ENCODE measurements around the gene NOL4L. TPM values are rescaled to one million over a fixed set of nuclear protein-coding genes. Genes with fewer than 3 reads are reported as not detected.

Gene NOL4L
- total and polyA plus RNA-seq, 9 donors: 10.4 to 20.0 (median 16.1) TPM

DNA sequence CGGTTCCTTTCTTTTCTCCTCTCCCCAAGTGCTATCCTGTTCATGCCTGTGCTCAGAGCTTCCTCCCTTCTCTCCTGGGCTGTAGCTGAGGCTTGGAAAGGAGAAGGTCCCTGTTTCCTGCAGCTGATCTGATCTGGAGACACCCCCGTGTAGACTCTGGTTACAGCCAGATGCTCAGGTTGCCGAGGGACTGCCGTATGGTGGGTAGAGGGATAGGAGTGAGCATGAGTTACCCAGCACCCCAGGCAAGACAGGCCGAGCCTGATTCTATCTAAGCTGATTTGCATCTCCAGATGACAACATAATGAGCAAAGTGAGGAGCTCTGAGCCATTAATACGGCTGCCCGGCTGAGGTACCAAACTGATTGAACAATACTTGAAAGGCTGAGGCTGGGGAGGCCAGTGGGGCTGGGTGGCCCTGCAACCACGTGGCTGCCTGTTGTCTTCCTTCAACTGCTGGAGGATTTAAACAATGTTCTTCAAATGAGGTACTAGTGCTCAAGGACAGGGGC is 135.2 kb downstream of the NOL4L start:
- Histone ChIP-seq H3K4me1 (ENCODE audit: control insufficient read depth, insufficient read depth, low read length) (peaks cover 47% of the 10 kb centered on the region), H3K4me3 (ENCODE audit: low read length) (no peak overlapping the region), H3K27ac (ENCODE audit: low read length) (no peak overlapping the region)

DNA sequence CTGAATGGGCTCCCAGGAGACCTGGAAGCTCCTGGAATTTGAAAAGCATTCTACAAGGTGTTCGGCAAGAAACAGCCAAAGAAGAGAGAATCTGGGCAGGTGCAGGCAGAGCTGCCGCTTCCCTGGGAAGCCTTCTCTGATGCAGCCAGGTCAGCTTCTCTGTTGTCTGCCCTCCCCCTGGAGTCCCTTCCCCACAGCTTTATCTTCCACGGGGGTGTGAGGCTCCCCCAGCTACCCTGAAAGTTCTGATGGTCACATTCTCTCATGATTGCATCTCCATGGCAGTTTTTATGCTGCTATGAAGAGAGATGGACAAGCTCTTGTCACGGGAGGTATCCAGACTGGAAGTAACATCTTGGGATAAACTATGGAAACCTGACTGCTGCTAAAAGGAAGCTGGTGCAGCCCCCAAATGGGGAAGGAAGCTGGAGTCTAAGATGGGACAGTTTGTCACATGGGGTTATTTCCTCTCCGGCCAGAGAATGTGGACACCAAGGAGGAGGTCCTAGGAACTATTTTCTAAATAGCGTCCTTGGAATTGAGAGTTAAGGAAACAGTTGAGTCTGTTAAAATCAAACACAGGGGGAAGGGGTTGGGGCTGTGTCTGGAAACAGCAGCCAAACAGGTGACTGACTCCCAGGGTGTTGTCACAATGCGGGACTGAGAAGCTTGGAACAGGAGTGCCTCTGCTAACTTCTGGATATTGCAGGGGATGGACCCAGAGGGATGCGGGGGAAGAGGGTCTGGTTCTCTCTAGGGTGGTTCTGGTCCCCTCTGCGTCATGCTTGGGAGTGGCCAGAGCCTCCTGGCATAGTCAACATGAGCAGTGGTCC is 135.9 kb downstream of the NOL4L start:
- peak; percentile 65 for DNase-seq
- no peak overlapping the region for H3K4me3 ChIP-seq (ENCODE audit: low read length)
- H3K4me1 ChIP-seq (ENCODE audit: control insufficient read depth, insufficient read depth, low read length): peaks cover 47% of the 10 kb centered on the region
- no peaks in the 10 kb centered on the region for H3K9me3 ChIP-seq (replicated peaks; ENCODE audit: control insufficient read depth, low read depth, low read length)
- H3K27ac ChIP-seq (ENCODE audit: low read length): peak overlapping the region; percentile 20
- no peaks in the 10 kb centered on the region for H3K27me3 ChIP-seq (ENCODE audit: control insufficient read depth, insufficient read depth, low read length)
- H3K36me3 ChIP-seq (ENCODE audit: control insufficient read depth, insufficient read depth, low read length): peaks cover 95% of the 10 kb centered on the region
- 61% methylated on average over 5 of the region's 9 CpGs for WGBS (ENCODE audit: insufficient coverage)

More for the DNA sequence above, 135.2 kb downstream of the NOL4L start:
- Histone ChIP-seq H3K36me3 (ENCODE audit: control insufficient read depth, insufficient read depth, low read length) (peaks cover 99% of the 10 kb centered on the region), H3K9me3 (replicated peaks; ENCODE audit: control insufficient read depth, low read depth, low read length) (no peaks in the 10 kb centered on the region), H3K27me3 (ENCODE audit: control insufficient read depth, insufficient read depth, low read length) (no peaks in the 10 kb centered on the region)
- WGBS (ENCODE audit: insufficient coverage): 49% methylated on average over 3 of the region's 8 CpGs
- DNase-seq: no peak

DNA sequence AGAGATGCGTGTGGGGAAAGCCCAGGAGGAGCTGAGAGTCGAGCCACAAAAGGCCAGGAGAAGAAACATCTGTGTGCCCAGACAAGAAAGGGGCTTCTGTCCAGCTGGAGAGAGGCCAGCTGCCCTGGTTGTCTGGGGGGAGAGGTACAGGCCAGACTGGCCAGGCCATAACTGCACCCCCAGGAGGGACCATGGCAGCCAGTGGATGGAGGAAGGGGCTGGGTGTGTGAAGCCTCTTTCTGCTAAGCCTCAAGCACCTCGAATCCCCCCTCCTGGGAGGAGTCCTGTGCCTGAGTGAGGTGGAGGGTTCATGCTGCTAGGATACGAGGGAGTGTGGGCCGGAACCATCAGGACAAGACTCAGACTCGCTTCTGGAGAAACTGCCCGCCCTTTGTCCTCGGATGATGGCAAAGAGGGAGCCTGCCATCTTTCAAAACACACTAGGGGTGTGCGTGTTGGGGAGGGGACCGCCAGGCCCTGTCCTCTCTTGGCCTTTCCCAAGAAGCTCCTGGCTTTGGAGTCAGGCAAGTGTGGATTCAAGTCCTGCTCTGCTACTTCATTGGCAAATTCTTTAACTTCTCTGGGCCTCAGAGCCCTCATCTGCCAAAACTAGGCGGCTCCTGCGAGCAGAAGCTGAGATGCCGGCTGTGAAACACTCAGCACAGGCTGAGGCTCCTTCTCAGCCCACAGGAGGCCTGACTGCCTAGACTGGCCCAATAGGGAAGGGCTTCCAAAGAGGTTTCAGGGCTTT is 136.7 kb downstream of the NOL4L start:
- Histone ChIP-seq H3K36me3 (ENCODE audit: control insufficient read depth, insufficient read depth, low read length) (peaks cover 87% of the 10 kb centered on the region), H3K27me3 (ENCODE audit: control insufficient read depth, insufficient read depth, low read length) (no peaks in the 10 kb centered on the region), H3K4me1 (ENCODE audit: control insufficient read depth, insufficient read depth, low read length) (peaks cover 47% of the 10 kb centered on the region), H3K9me3 (replicated peaks; ENCODE audit: control insufficient read depth, low read depth, low read length) (no peaks in the 10 kb centered on the region), H3K27ac (ENCODE audit: low read length) (no peak overlapping the region), H3K4me3 (ENCODE audit: low read length) (no peak overlapping the region)
- WGBS (ENCODE audit: insufficient coverage): 51% methylated on average over 5 of the region's 13 CpGs
- DNase-seq: peak; percentile 44

DNA sequence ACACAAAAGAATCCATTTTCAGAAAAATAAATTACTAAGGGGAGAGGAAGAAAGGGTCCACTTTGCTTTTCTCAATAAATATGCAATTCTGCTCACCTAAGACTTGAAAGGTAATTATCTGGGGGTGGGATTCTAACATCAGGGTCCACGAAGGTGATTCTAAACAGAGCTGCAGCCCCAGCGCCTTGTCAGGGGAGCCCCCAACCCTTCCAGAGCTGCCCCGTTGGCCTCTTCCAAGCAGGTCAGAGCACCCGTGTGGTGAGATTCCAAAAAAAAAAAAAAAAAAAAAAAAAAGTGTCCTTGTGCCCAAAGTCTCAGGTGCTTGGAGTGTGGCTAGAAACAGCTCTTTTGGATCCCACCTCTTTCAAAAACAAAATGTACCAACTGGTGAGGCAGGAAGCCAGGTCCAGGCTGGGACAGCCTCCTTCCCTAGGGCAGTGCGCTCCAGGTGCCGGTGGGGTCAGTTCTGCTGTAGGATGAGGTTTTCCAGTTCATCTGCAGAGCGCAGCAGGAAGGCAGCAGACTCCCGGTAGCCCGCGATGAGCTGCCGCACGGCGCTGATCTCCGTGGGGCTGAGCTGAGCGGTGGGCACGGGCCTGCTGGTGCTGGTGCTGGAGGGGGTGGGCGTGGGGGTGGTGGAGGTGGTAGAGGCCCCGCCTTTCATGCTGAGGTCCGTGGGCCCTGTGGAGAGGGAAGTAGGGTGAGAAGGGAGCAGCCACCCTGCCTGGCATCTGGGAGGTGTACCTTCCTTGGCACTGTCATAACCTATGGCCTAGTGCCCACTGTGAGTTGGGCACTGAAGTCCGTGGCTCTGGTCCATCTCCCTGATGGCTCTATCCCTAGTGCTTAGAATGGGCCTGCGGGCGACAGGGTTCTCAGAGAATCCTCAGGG is 137.8 kb downstream of the NOL4L start:
- no peak for DNase-seq
- H3K36me3 ChIP-seq (ENCODE audit: control insufficient read depth, insufficient read depth, low read length): peaks cover 80% of the 10 kb centered on the region
- no peak overlapping the region for H3K4me3 ChIP-seq (ENCODE audit: low read length)
- no peaks in the 10 kb centered on the region for H3K27me3 ChIP-seq (ENCODE audit: control insufficient read depth, insufficient read depth, low read length)
- WGBS (ENCODE audit: insufficient coverage): 89% methylated on average over 13 of the region's 22 CpGs
- no peaks in the 10 kb centered on the region for H3K9me3 ChIP-seq (replicated peaks; ENCODE audit: control insufficient read depth, low read depth, low read length)
- no peak overlapping the region for H3K27ac ChIP-seq (ENCODE audit: low read length)
- H3K4me1 ChIP-seq (ENCODE audit: control insufficient read depth, insufficient read depth, low read length): peaks cover 47% of the 10 kb centered on the region

DNA sequence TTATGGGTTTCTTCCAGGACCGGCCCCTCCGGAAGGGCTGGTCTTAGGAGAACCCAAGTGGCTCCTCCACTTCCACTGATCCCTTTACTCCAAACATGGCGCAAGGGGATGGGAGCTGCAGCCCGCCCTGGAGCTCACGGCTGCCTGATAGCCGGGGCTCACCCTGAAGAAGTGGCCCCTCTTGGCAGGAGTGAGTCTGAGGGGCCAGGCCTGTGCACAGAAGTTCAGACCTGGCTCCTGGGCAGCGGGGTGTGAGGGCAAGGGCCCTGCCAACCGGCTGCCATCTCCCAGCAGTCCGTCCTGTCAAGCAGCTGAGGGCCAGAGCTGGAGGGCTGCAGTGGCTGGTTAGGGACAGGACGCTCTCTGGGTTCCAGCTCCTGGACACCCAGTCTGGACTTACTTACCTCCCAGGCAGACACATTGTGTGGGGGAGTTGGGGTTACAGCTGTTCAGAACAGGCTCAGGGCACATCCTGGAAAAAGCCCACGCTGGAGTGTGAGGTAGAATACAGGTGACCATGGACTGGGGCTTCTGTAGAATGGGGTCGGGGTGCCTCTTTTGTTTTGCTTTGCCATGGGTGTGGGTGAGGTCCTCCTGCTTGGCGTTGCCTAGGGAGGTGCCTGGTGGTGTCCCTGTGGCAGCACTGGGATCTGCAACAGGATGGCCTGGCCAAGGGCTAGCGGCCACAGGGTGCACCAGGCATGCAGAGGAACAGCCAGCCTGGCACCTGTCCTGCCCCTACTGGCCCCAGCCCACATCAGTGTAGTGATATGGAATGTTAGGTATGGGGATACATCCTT is 138.6 kb downstream of the NOL4L start:
- H3K36me3 ChIP-seq (ENCODE audit: control insufficient read depth, insufficient read depth, low read length): peaks cover 75% of the 10 kb centered on the region
- no peak overlapping the region for H3K27ac ChIP-seq (ENCODE audit: low read length)
- peaks cover 49% of the 10 kb centered on the region for H3K4me1 ChIP-seq (ENCODE audit: control insufficient read depth, insufficient read depth, low read length)
- WGBS (ENCODE audit: insufficient coverage): 83% methylated on average over 6 of the region's 14 CpGs
- H3K27me3 ChIP-seq (ENCODE audit: control insufficient read depth, insufficient read depth, low read length): no peaks in the 10 kb centered on the region
- no peaks in the 10 kb centered on the region for H3K9me3 ChIP-seq (replicated peaks; ENCODE audit: control insufficient read depth, low read depth, low read length)
- no peak overlapping the region for H3K4me3 ChIP-seq (ENCODE audit: low read length)
- DNase-seq: no peak

DNA sequence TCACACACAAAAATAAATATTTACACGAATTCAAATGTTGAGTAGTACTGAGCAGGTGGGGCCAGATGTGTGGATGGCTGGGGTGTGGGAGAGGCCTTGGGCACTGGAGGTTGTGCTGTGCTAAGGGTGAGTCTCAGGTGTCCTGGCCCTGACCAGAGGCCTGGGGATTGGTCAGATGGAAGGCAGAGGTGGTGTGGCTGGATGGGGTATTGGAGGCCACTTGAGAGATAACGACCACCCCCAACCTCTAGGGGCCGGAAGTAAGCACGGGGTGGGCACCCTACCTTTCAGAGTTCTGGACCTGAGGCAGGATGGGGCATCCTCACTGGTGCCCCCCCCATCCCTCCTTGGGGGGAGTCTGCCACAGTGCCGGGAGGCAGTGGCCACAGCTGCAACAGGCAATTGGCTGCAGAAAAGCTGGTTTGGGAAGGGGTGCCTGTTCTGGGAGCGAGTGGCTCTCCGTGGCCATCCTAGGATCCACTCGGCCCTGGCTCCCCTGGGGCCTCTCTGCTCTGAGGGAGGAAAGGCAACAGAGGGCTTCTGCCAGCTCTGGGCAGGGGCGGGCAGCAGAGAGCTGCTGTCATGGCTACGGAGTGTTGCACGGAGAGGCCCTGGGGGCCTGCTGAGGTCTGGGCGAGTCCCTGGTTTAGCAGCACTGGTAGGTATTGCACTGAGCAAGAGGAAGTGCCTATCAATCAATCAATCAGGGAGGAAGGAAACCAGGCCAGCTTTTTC is 139.4 kb downstream of the NOL4L start:
- H3K9me3 ChIP-seq (replicated peaks; ENCODE audit: control insufficient read depth, low read depth, low read length): no peaks in the 10 kb centered on the region
- no peaks in the 10 kb centered on the region for H3K27me3 ChIP-seq (ENCODE audit: control insufficient read depth, insufficient read depth, low read length)
- 42% methylated on average over 7 of the region's 12 CpGs for WGBS (ENCODE audit: insufficient coverage)
- DNase-seq: no peak
- peaks cover 70% of the 10 kb centered on the region for H3K36me3 ChIP-seq (ENCODE audit: control insufficient read depth, insufficient read depth, low read length)
- H3K4me3 ChIP-seq (ENCODE audit: low read length): no peak overlapping the region
- H3K4me1 ChIP-seq (ENCODE audit: control insufficient read depth, insufficient read depth, low read length): peaks cover 41% of the 10 kb centered on the region
- no peak overlapping the region for H3K27ac ChIP-seq (ENCODE audit: low read length)

DNA sequence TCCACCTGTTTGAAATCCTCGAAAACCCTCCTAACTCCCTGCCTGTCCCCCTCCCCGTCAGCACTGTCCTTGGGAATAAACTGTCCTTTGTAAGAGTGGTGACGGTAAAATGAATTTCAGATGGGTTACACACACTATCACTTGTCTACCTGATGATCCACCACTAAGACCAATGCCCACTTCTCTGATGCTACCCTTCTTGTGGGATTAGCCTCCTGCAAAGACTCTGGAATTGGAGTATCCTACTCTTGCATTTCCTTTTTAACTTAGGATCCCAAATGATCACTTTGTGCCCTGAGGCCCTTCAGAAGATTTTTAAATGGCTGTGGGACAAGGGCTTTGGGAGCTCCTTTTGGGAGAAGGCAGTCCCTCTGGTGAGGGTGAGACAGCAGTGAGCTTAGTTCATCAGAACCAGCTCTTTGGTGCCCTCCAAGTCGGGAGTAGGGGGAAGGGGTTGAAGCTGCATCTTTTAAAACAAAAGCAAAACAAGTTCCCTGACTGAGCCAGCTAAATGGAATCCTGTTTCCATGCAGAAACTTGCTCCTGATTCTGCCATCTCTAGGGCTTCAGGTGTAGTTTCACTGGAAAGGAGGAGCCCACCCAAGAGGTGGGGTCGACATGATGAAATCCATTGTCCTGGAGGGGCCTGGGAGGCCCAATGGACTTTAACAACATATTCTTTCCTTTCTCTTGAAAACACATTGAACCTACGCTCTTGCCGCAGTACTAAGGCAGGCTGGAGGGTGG is 140.5 kb downstream of the NOL4L start:
- no peak overlapping the region for H3K4me3 ChIP-seq (ENCODE audit: low read length)
- no peak overlapping the region for H3K27ac ChIP-seq (ENCODE audit: low read length)
- no peaks in the 10 kb centered on the region for H3K9me3 ChIP-seq (replicated peaks; ENCODE audit: control insufficient read depth, low read depth, low read length)
- no peaks in the 10 kb centered on the region for H3K27me3 ChIP-seq (ENCODE audit: control insufficient read depth, insufficient read depth, low read length)
- peaks cover 71% of the 10 kb centered on the region for H3K36me3 ChIP-seq (ENCODE audit: control insufficient read depth, insufficient read depth, low read length)
- no CpG with 5 or more reads among the region's 7 CpGs for WGBS (ENCODE audit: insufficient coverage)
- H3K4me1 ChIP-seq (ENCODE audit: control insufficient read depth, insufficient read depth, low read length): peaks cover 30% of the 10 kb centered on the region
- no peak for DNase-seq

DNA sequence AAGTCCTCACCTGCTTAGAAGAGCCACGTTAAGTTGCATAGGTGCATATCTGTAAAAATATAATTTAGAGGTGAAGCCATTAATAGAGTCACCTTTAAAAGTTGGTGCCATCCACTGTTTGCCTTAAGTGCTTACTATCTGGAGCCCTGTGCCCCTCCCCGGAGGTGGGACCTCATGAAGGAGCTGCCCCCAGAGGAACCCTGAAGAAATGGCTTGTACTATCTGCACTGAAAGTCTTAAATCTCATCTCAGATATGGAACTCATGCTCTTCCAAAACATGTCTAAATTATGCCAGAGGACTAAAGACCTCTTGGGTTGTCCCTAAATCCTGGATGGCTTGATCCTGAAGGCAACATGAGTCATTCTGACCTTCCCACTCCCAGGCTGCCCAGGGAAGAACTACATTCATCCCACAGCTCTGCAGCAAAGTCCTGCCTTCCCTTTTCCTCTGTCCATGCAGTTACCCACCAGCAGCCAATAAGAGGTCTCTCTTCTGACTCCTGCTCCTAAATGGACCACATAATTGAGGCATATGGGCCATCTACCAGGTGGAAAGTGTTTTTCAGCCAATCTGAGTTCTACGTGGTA is 141.7 kb downstream of the NOL4L start:
- no peak for DNase-seq
- Histone ChIP-seq H3K36me3 (ENCODE audit: control insufficient read depth, insufficient read depth, low read length) (peaks cover 70% of the 10 kb centered on the region), H3K4me3 (ENCODE audit: low read length) (no peak overlapping the region), H3K27ac (ENCODE audit: low read length) (no peak overlapping the region), H3K27me3 (ENCODE audit: control insufficient read depth, insufficient read depth, low read length) (no peaks in the 10 kb centered on the region), H3K9me3 (replicated peaks; ENCODE audit: control insufficient read depth, low read depth, low read length) (no peaks in the 10 kb centered on the region), H3K4me1 (ENCODE audit: control insufficient read depth, insufficient read depth, low read length) (peaks cover 18% of the 10 kb centered on the region)
- no CpG with 5 or more reads among the region's 3 CpGs for WGBS (ENCODE audit: insufficient coverage)
